Progenitor cell of endocrine pancreas (in vitro differentiated cells): ENCODE results near the gene TLR9. TPM values are rescaled to one million over a fixed set of nuclear protein-coding genes. Genes with fewer than 3 reads are reported as not detected.

ENCODE experiments used
- DNase-seq: peaks from one replicate; pipeline ENCODE4 v3.0.0; 2021; ENCODE audit warnings: low spot score; ENCODE audit not compliant: unreplicated experiment
- H3K27ac Mint-ChIP-seq: 2 replicates; pipeline ENCODE4 v1.8.0; 2021; ENCODE audit warnings: mild to moderate bottlenecking, moderate library complexity, mixed read lengths
- H3K27me3 Mint-ChIP-seq: 2 replicates; pipeline ENCODE4 v1.8.0; 2021; ENCODE audit warnings: mixed read lengths
- H3K36me3 Mint-ChIP-seq: 2 replicates; pipeline ENCODE4 v1.8.0; 2022; ENCODE audit warnings: mixed read lengths; ENCODE audit not compliant: insufficient read depth
- H3K4me1 Mint-ChIP-seq: 2 replicates; pipeline ENCODE4 v1.8.0; 2021; ENCODE audit warnings: low read depth, mixed read lengths
- H3K4me3 Mint-ChIP-seq: 2 replicates; pipeline ENCODE4 v1.8.0; 2021; ENCODE audit warnings: low read depth, mild to moderate bottlenecking, moderate library complexity, mixed read lengths
- H3K9me3 Mint-ChIP-seq: 2 replicates; pipeline ENCODE4 v1.8.0; 2021; ENCODE audit warnings: low read depth, mixed read lengths
- total RNA-seq: library from RNA; stranded (reverse); gene quantifications from 2 replicates; pipeline ENCODE4 v1.2.1, GENCODE V29; 2021
- TF ChIP-seq, protein P1 (sequence below): fragments of 200-600 bp; sonication (generic); IDR thresholded peaks from one replicate; pipeline ENCODE4 v1.5.0; 2021; ENCODE audit warnings: antibody characterized with exemption, mild to moderate bottlenecking; ENCODE audit not compliant: unreplicated experiment

The TLR9 gene
- total RNA-seq, 1 donor from 2014 or later = not detected

DNA sequence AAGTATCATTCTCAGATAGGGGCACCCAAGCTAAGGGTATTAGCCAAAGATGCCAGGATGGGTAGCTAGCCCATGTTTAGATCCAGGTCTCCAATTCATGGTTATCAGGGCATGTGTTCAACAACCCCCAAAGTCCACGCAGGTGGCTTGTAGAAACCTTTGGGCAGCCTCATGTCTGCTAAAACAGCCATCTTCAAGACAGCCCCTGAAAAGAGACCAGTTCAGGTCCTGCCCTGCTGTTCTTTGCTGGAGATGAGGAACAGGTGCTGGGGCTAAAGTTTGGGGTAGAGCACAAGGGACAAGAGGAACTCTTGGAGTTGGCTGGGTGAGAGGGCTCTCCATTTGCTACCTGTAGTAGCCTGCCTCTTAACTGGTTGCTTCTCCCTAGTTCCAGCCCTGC lies 24.7 kb upstream of the TLR9 start:
- TF ChIP-seq, protein P1, sequence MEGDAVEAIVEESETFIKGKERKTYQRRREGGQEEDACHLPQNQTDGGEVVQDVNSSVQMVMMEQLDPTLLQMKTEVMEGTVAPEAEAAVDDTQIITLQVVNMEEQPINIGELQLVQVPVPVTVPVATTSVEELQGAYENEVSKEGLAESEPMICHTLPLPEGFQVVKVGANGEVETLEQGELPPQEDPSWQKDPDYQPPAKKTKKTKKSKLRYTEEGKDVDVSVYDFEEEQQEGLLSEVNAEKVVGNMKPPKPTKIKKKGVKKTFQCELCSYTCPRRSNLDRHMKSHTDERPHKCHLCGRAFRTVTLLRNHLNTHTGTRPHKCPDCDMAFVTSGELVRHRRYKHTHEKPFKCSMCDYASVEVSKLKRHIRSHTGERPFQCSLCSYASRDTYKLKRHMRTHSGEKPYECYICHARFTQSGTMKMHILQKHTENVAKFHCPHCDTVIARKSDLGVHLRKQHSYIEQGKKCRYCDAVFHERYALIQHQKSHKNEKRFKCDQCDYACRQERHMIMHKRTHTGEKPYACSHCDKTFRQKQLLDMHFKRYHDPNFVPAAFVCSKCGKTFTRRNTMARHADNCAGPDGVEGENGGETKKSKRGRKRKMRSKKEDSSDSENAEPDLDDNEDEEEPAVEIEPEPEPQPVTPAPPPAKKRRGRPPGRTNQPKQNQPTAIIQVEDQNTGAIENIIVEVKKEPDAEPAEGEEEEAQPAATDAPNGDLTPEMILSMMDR = no peak
- Mint-ChIP-seq H3K36me3 (peaks cover 13% of the 10 kb centered on the region), H3K9me3 (no peaks in the 10 kb centered on the region), H3K27me3 (peaks cover 16% of the 10 kb centered on the region), H3K27ac (no peak overlapping the region), H3K4me1 (no peaks in the 10 kb centered on the region), H3K4me3 (no peak overlapping the region)
- no peak for DNase-seq

DNA sequence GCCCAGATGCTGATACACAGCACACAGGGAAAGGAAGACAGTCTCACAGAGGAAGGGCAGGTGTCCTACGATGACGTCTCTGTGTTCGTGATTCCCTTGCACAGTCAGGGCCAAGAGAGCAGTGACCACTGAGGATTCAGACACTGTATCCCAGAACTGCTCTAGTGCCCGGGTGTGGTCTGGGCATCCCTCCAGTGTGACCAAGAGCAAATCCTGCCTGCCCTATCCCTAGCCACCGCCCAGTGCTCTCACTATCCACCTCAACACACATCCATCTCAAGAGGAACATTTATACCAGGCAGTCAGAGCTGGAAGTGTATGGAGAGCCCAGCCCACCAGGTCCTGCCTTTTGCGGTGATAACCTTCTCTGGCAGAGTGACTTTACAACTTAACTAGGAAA lies 24.2 kb upstream of the TLR9 start:
- H3K27ac Mint-ChIP-seq = peak overlapping the region; percentile 65
- TF ChIP-seq, protein P1 = no peak
- no peak overlapping the region for H3K4me3 Mint-ChIP-seq
- H3K4me1 Mint-ChIP-seq = no peaks in the 10 kb centered on the region
- peaks cover 20% of the 10 kb centered on the region for H3K27me3 Mint-ChIP-seq
- no peak for DNase-seq
- peaks cover 13% of the 10 kb centered on the region for H3K36me3 Mint-ChIP-seq
- no peaks in the 10 kb centered on the region for H3K9me3 Mint-ChIP-seq

DNA sequence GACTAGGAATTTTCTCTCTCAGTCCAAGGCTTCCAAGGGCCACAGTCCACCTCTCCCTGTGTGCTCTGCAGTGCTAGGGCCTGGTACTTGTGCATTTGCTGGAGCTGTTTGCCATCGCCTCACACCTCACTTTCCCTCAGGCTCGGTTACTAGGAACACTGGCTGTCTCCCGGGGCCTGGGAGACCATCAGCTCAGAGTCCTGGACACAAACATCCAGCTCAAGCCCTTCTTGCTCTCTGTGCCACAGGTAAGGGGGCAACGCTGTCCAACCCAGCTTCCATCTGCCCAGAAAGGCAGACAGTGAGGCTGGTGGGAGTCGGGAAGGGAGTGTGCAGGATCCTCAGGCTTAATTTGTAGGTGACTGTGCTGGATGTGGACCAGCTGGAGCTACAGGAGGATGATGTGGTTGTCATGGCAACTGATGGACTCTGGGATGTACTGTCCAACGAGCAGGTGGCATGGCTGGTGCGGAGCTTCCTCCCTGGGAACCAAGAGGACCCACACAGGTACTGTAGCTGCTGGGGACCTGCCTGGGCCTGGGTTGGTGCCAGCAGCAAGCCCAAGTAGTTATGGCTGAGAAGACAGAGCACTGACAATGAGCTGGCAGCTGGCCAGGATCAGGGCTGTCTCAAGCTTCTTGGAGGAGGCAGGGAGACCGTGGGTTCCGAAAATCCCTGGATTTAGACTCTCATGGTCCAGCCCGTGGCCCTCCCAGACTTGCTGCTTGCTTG lies 23.5 kb upstream of the TLR9 start:
- Mint-ChIP-seq H3K27me3 (peaks cover 26% of the 10 kb centered on the region), H3K27ac (peak overlapping the region; percentile 76), H3K4me1 (no peaks in the 10 kb centered on the region), H3K9me3 (no peaks in the 10 kb centered on the region), H3K4me3 (no peak overlapping the region), H3K36me3 (peaks cover 11% of the 10 kb centered on the region)
- no peak for DNase-seq
- TF ChIP-seq, protein P1 = no peak

DNA sequence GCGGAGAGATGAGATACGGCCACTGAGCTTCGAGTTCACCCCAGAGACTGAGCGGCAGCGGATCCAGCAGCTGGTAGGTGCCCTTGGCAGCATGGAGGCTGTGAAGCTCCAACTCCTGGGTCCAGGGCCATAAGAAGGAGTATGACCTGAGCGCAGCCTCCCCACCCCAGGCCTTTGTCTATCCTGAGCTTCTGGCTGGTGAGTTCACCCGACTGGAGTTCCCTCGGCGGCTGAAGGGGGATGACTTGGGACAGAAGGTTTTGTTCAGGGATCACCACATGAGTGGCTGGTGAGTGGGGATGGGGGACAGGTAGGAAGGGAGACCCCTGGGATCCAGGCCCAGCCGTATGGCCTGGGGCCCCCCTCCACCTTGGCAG lies 22.7 kb upstream of the TLR9 start:
- peaks cover 8% of the 10 kb centered on the region for H3K36me3 Mint-ChIP-seq
- DNase-seq = no peak
- no peak overlapping the region for H3K4me3 Mint-ChIP-seq
- no peak overlapping the region for H3K27ac Mint-ChIP-seq
- TF ChIP-seq, protein P1 = no peak
- H3K27me3 Mint-ChIP-seq = peaks cover 31% of the 10 kb centered on the region
- no peaks in the 10 kb centered on the region for H3K4me1 Mint-ChIP-seq
- no peaks in the 10 kb centered on the region for H3K9me3 Mint-ChIP-seq

DNA sequence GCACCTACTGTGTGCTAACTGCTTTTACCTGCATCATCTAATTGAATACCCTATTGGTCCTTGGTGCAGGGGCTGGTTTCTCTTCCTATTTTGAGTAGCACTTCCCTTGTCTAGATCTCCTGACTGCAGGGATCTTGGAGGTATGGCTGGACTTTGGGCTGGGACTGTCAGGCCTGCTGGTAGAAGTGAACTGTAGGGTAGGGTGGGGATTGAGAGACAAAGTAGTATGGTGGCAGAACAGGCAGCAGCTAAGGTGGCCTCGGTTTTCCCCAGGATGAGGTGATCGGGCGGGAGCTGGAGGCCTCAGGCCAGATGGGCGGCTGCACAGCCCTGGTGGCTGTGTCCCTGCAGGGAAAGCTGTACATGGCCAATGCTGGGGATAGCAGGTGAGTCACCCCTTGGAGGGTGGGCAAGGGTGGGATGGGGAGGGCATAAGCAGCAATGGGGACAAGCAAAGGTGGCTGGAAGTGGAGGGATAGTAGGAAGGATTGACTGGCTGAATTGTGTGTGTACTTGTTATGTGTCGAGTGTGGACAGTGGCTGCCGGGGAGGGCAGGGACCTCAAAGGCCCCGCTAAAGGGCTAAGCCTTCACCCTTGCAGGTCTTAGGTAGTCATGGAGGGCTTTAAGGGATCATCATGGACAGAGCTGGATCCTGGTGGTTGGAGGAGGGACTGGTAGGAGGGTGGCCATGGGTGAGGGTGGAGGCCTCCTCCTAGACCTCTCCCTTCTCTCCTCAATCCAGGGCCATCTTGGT lies 22.1 kb upstream of the TLR9 start:
- H3K9me3 Mint-ChIP-seq = no peaks in the 10 kb centered on the region
- peaks cover 32% of the 10 kb centered on the region for H3K27me3 Mint-ChIP-seq
- TF ChIP-seq, protein P1 = no peak
- DNase-seq = no peak
- no peaks in the 10 kb centered on the region for H3K4me1 Mint-ChIP-seq
- peaks cover 6% of the 10 kb centered on the region for H3K36me3 Mint-ChIP-seq
- no peak overlapping the region for H3K27ac Mint-ChIP-seq
- H3K4me3 Mint-ChIP-seq = no peak overlapping the region
